Measurements from ENCODE around the gene UNC5B.

DNA sequence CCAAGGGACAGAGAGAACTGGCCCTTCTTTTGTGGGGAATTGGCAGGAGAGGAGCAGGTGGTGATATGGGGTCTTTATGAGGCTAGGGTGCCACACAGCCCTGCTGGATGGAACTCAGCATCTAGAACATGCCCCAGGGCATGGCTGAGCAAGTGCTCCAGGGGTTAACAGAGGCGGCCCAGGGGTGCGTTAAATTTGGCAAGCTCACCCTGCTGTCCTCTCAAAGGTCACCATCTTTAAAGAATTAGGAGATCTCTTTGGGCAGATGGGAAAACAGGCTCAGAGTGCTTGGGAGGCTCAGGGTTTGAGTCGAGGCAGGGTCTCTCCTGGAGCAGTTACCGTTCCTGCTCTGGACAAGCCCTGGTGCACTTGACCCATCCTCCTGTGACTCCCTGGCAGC lies 21.4 kb upstream of the UNC5B start:
- TF ChIP-seq, protein P1, sequence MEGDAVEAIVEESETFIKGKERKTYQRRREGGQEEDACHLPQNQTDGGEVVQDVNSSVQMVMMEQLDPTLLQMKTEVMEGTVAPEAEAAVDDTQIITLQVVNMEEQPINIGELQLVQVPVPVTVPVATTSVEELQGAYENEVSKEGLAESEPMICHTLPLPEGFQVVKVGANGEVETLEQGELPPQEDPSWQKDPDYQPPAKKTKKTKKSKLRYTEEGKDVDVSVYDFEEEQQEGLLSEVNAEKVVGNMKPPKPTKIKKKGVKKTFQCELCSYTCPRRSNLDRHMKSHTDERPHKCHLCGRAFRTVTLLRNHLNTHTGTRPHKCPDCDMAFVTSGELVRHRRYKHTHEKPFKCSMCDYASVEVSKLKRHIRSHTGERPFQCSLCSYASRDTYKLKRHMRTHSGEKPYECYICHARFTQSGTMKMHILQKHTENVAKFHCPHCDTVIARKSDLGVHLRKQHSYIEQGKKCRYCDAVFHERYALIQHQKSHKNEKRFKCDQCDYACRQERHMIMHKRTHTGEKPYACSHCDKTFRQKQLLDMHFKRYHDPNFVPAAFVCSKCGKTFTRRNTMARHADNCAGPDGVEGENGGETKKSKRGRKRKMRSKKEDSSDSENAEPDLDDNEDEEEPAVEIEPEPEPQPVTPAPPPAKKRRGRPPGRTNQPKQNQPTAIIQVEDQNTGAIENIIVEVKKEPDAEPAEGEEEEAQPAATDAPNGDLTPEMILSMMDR (conservative IDR thresholded peaks at IDR 0.05 in 1 of 2, IDR thresholded peaks at IDR 0.05 in 1 of 2; ENCODE audit: low read depth in 1 of 2, low read length in 2 of 2): no peak
- no peak for TF ChIP-seq EZH2 (IDR thresholded peaks at IDR 0.05; ENCODE audit: low read length, missing control alignments)

Measured in fibroblast of lung (primary cell).